HuH-7.5 (cell line): ENCODE data around the gene ODAD3.

ENCODE experiments used
- DNase-seq: peaks from one replicate; pipeline ENCODE4 v3.0.0; 2011; ENCODE audit warnings: low spot score

The ODAD3 gene

DNA sequence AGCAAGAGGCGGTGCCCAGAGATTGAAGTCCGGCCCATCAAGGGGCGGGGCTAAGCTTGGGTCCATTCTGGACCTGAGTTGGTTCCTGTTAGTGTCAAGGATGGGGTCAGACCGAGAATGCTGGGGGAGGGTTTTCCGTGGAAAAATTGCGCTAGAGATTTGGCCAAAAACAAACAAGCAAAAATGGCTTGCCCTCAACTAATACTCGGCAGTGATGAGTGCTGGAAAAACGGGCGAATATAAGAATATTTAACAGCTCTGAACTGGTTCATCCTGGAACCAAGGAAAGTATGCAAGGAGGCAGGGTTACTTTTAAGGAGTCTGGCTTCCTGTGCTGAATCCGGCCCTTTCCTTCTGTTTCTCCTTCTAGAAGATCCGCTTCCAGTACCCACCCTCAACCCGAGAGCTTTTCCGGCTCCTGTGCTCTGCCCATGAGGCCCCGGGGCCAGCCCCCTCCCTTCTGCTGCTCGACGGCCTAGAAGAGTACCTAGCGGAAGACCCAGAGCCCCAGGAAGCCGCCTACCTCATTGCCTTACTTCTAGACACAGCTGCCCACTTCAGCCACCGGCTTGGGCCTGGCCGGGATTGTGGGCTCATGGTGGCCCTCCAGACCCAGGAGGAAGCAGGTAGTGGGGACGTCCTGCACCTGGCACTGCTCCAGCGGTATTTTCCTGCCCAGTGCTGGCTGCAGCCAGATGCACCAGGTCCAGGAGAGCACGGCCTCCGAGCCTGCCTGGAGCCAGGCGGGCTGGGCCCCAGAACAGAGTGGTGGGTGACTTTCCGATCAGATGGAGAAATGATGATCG is 59.6 kb downstream of the ODAD3 start:
- no peak for DNase-seq

DNA sequence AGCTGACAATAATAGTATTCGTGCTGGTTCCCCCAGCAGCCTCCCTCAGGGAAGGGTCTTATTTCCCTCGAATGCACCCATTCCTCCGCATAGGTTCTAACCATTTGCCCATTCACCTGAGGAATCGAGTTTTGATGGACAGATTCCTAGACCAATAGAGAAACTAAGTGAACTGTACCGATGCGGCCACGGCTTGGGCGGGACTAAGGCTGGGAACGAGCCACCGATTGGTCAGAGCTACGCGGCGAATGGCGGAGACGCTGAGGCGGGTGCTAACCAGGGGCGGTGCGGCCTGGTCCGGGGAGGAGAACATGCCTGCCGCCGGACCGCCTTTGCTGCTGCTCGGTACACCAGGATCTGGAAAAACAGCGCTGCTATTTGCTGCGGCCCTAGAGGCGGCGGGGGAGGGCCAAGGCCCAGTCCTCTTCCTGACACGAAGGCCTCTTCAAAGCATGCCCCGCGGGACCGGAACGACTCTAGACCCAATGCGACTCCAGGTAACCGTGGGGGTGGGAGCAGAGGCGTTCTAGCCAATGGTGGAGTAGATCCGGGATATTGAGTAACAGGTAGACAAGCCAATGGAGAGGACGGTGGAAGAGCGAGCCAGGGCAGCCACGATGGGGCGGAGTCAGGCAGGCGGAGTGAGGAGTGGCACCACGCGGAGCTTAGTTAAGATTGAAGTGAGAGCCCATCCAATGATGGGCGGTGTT is 60.3 kb downstream of the ODAD3 start, which contains the start of gene SWSAP1:
Gene SWSAP1 (plus strand): TSS at position 234 of the 710 bp plus-strand sequence. CDS start 15 bp downstream, at position 249.
- peak; percentile 100 for DNase-seq

DNA sequence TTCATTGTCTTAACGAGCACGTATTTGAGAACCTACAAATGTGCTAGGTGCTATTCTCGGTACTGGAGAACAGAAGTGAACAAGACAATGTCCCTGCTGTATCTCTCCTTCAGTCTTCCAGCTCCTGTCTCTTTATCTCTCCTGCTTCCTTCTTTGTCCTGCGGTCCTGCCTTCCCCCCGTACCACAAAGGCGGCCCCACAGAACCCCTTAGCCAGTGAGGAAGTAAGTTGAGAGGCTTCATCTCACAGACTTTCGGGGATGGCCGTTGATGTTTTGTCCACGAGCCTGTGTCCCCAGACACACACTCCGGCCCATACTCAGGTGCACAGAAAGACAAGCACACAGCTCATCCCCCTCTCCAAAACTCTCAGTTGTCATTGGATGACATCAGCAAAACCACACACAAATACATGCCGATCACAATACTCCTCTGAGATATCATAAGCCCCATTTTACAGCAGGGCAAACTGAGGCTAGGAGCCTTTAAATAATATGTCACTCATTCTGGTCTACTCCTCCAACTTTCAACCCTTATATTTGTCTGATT is 61.0 kb downstream of the ODAD3 start:
- DNase-seq: no peak

DNA sequence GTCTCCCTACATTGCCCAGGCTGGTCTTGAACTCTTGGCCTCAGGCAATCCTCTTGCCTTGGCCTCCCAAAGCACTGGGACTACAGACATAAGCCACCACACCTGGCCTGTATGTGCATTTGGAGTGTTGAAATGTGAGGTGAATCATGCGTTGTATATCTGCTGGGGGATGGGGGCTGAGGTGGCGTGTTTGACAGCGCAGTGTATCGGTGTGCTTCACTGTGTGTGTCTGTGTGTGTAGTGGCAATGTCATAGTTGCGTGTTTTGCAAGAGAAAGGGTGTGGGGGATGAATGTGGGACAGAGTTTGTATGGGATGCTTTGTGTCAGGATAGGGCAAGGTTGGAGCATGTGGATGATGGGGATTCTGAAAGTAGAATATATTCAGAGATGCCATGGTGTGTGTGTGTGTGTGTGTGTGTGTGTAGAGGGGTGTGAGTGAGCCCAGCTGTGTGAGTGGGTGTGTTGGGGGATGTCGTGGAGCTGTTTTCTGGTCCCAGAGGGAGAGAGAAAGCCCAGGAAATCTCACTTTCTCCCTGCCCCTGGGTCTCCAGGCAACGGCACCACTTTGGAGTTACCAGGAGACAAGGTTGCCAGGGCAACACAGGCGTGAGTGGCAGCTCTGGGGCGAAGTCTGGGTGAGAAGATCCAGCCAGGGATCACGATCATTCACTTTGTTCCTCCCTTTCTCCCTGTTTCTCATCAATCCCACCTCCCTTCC is 61.6 kb downstream of the ODAD3 start:
- peak; percentile 39 for DNase-seq

DNA sequence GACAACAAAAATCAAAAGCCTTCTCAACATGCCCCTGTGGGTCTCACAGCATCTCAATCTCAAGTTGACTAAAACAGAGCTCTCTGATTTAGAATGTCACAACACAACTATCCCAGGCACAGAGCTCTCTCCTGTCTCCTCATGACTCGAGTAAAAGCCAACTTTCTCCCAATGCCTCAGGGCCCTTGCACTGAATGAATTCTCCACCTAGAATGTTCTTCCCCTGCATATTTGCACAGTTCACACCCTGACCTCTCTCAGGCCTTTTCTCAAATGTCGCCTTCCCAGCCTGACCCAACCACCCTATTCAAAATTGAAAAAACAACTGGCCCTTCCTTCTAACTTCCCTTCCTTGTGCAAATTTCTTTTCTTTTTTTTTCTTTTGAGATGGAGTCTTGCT is 64.2 kb downstream of the ODAD3 start:
- no peak for DNase-seq
